GM18870 (cell line): Measurements from ENCODE around the gene TAT.

Experiments
- ATAC-seq: cut with Tn5 transposase; IDR thresholded peaks from one replicate; pipeline ENCODE4 v1.9.1; 2021; ENCODE audit warnings: moderate library complexity; ENCODE audit not compliant: unreplicated experiment

TAT gene

GRCh38 chr16:71547168-71547567 is 29.7 kb downstream of the TAT start:
- ATAC-seq: no peak

DNA sequence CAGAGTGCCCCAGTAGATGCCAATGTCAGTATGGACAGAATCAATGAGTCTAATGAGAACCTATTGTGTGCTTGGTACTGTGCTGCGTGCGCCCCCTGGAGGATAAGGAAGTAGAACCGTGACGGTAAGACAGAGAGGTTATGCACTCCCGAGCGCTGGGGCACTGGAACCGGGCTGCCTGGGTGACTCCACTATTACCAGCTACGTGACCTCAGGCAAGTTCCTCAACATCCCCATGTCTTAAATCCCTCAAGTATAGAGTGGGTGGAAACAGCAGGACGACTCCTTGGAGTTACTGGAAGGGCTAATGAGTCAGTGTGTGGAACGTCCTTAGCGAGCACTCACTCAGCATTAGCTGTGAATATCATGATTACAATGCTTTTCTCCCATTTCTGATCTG is 34.5 kb downstream of the TAT start:
- ATAC-seq: peak; percentile 58

DNA sequence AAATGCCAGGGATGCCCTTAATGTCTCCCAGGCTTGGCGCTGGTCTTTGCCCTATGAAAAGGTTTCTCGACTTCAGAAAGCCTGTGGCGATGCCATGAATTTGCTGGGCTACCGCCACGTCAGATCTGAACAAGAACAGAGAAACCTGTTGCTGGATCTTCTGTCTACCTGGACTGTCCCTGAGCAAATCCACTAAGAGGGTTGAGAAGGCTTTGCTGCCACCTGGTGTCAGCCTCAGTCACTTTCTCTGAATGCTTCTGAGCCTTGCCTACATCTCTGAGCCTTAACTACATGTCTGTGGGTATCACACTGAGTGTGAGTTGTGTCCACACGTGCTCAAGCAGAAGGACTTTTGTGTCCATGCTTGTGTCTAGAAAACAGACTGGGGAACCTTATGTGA is 39.2 kb downstream of the TAT start:
- no peak for ATAC-seq

- no peak for ATAC-seq
Measured at GRCh38 chr16:71536752-71537499, 40.0 kb downstream of the TAT start.

DNA sequence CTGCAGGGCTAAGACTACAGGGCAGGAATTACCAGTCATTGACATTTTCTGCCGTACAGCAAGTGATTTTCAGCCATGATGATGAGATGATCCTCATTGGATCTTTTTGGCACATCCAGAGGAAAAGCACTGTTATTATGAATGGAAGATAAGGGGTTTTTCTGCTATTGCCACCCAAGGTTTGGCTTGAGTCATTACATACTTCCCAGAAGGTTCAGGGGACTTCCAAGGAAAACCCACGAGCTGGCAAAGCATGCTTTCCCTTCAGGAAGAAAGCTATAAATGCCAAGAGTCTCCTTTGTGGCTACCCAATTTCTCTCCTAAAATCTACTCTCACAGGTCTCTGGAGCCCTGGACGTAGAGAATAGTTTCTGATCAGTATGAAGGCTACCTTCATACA is 44.5 kb downstream of the TAT start:
- no peak for ATAC-seq

DNA sequence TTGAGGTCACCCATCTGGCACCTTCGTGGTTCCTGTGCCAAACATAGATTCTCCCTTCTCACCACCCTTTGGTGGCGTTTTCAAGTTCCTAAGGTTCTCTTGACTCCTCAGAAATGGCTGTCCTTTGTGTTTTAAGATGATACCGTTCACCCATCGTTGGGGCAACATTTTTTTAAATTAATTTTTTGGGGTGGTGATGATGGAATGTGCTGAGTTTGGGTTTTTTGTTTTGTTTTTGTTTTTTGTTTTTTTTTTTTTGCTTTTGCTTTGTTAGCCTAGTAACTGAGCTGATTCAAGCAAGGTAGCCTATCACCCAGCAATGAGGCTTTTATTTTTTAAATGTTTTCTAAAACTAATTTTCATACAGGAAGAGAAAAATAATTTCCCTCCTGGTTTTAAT is 48.0 kb downstream of the TAT start:
- ATAC-seq: no peak

DNA sequence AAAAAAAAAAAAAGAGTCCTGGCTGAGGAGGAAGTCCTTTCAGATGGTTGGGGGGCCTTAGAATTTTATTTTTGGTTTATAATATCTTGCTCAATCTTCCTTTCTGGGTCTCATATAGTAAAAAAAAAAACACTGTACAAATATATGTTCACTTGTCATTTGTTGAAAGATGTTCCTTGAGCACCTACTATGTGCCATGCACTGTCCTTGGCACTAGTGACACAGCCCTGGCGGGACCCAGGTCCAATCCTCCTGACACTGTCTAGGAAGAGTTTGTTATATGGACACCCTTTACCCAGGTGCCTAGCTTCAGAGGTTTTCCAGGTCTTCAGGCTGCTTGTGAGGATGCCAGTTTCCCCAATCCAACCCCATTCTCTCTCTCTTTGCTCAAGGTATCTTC is 48.6 kb downstream of the TAT start:
- ATAC-seq: no peak

- no peak for ATAC-seq
Measured at GRCh38 chr16:71526111-71526631, 50.7 kb downstream of the TAT start, which contains the start of gene CHST4. Gene CHST4 (plus strand): TSS chr16:71526426. CDS start chr16:71536678, 10,252 bp downstream.

DNA sequence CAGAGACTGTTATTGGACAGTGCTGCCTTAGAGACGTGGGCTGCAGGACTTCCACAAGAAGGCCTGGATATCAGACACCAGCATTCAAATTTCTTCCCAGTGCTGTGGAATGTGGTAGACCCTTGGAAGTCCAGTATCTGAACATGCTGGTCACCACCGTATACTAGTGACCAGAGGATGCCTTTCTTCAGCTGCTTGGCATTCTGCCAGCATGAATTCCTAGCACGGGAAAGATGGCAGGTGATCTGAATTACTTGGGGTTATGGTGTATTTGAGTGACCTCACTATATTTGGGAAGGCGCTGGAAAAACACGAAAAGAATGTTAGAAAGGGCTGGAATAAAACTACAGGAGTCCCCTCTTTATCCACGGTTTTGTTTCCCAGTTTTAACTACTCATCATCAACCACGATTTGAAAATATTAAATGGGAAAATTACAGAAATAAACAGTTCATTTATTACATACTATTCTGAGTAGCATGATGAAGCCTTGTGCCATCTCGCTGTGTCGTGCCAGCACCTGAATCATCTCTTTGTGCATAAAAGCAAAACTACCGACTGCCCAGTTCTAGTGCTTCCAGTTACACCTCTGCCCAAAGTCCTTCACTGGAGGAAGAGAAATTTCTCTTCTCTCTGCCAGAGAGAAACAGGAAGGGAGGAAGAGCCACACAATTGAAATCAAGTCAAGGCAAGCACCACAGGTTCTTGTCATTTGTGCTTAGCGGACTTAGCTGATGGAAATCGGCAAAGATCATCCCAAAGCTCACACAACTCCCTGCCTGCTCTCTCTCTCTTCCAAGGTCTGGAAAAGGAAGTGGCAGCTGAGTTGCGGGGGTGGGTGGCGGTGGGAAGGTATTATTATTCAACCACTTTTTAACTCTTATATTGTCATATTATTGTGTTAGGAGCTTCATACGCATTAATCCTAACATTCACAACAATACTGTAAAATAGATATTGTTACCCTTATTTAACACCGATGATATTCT is 52.0 kb downstream of the TAT start:
- no peak for ATAC-seq

DNA sequence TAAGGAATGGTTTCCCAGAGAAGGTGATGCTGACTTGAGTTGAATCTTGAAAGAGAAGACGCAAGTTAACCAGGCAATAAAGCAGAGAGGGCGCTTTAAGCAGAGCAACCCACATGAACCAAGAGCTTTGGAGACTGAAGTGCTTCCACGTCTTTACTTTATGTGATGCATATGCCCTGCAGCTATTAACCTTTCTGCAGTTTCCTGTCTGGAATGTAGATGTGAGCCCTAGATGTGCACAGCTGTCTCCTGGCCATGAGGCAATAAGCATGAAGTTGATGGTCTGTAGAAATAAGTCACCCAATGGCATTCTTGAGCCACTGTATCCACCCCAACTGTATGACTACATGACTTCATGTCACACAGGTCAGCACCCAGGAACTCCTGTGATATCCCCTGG is 56.3 kb downstream of the TAT start:
- no peak for ATAC-seq
